ENCODE results near the gene FAM107A.
"Not testable (repeated sequence)": the region's sequence is repeated elsewhere in the genome, so short reads cannot be mapped to it uniquely, and the experiment has no call there.

Gene FAM107A

DNA sequence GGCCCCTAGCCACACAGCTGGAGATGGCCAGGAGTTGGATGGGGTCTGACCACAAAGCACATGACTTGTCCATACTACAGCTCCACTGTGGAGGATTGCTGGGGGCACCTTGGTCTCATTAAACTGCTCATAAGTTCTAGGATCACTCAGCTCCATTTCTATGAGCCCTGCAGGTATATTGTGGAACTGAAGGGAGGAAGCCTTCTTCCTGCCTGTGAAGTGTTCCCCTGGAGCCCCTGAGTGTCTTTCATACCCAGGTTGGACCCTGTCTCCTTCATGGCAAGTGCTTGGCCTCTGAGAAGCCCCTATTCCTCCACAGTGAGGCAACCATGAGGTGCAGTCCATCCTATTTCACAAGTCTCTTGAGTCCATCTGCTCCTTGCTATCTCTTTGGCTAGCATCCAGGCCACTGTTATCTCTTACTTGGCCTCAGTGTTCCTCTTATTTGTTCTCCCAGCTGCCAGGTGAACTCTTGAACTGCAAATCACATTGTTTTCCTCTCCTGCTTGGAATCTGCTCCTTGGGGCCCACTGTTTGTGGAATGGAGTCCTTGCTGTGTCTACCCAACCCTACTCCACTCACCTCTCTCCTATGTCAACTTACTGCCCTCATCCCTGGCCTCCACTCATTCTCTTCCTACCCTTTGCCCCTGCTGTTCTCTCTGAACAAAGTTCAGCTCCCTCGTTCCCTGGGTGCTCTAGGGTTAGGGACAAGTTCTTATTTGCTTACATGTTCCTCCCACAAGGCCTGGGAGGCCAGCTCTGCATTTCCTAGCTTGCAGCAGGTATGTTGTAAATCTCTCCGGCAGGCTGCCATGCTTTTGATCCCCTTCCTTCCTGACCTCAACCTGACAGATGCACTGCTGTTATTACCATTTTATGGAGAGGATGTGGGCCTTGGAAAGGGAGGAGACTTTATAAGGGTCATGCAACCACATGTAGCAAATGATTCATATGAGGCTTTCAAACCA, 41.4 kb downstream of the FAM107A start:
- no peak for DNase-seq (ENCODE audit: low spot score)

DNA sequence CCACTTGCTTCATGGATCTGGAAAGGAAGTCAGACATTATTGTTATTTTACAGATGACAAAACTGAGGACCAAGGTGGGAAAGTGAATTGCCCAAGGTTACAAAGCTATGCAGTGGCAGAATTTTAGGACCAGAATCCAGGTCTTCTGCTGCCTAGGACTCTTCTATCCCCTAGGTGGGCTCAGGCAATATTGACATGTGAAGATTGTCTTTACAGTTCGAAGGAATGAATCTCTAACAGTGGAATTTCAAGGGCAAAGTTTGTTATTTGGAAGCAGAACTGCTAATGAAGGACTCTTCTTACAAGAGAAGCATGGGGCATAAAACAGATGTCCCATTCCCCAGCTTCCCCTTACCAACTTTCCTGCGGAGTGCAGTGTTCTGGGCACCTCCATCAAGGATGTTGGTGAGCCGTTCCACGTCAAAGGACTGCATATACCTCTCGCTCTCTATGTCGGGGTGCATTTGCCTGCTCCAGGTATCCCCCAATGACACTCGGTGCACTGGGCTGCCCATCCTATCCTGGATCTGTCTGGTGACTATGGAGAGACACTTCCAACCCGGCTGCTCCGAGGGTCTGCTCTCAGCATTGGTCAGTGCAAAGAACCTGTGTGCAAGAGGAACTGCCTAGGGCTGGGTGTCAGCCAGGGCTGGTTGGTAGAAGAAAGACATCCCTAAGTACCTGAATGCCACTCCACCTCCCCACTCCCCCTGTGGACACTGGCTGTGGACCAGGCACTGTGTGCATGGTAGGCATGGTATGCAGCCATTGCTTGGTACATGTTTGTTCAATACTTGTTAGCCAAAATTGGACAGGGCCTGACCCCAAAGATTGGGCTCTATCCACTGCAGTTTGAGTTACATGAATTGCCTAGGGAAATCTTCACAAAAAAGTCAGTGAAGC, 42.3 kb downstream of the FAM107A start:
- DNase-seq (ENCODE audit: low spot score): no peak

DNA sequence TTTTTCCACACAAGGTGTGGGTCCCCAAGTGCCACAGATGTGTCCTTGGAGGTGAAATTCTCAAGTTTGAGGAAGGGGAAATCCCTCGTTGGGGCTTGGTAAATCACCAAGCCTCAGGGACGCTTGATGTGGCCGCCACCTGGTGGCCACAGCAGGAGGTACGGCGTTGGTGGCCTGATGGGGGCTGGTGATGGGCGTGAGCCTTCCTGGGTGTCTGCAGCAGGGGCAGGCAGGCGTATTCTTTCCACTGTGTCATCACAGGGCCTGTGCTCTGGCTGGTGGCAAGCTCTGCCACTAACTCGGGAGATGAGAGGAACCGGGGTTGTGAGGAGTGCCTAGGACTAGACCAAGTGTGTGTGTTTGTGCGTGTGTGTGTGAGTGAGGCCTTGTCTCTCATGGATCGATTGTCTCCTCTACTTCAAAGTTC, 44.4 kb downstream of the FAM107A start:
- peak; percentile 52 for DNase-seq (ENCODE audit: low spot score)

DNA sequence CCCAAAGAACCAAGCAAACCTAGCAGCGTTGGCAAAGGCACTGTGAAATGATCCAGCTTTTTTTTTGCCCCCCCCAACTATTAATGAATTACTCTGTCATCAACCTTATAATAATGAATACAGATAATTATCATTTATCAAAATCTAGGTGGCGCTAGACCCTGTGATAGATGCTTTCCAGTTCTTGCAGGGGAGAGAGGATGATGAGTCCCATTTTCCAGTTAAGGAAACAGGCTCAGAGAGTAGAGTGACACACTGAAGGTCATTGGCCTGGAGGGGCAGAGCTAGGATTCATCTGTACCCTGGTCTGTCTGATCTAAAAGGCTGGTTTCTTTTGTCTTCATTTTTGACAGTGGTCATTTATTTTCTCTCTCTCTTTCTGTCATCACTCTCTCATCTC, 45.2 kb downstream of the FAM107A start:
- no peak for DNase-seq (ENCODE audit: low spot score)

DNA sequence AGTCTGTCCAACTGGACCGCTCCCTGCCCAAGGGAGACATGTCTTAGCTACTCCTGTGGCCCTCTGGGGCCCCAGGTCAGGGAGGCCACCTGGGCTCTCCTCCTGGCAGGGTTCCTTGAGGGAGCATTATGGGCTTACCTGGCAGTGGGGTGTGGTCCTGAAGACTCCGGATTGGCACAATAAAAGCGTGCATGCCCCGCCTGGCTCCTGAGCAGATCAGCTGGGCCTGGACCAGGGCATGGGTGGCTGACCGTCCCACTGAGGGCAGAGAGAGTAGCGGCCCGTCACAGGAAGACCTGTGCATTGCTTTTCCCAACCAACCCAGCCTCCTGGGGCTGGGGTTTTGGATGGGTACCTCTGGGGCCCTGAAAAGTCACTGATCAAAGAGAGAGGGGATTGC, 45.6 kb downstream of the FAM107A start:
- DNase-seq (ENCODE audit: low spot score): no peak

DNA sequence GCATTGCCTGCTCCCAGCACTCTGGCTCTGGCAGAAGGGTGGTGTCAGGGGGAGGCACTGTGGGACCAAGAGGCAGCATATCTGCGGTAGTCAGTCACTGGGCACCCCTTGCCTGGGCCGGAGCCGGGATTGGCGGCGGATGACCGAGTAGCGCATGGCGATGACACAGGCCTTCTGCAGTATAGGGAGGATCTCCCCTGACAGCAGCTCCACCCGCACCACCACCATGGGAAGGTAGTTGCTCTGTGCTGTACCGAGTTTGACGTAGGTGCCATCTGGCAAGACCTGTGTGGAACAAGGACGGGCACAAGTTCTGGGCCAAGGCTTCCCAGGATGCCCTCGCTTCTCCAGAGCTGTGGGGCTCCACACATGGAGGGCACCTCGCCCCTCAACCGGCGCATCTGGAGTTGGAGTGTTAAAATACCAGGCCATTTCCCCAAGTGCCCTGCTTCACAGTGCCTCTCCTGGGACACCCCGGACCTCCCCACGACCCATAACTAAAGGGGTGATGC, 46.8 kb downstream of the FAM107A start:
- no peak for DNase-seq (ENCODE audit: low spot score)

DNA sequence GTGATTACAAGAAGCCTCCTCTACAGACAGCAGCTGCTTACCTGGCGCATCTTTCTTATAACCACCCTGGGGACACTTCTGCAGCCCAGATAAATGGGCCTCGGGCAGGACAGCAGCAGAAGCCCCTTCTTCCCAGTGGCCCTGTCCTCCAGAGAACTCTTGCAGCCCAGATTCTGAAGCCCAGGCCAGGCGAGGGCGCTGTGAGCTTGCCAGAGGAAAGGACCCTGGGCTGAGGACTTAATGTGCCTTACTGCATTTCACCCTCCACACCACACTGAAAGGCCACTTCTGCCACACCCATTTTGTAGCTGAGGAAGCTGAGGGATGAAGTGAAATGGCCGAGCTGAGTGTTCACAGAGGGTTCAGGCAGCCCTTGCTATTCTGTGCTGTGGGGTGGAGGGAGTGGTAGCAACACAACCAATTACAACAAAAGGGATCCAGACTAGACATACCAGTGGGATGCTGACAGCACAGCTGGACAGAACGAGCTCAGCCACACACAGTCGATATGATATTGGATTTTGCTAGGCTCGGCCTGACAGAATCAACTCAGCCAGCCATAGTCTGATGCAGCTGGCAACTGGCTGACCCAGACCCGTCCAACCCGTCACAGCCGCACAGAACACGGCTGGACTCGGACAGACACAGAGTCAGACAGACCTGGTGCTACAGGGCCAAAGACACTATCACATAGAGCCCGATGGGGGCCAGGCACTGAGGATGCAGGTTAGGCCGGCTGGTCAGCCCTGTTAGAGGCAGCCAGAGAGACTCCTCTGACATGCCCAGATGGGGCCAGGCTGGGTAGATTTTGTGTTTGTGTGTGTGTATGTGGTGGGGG, 47.5 kb downstream of the FAM107A start:
- no peak for DNase-seq (ENCODE audit: low spot score)

DNA sequence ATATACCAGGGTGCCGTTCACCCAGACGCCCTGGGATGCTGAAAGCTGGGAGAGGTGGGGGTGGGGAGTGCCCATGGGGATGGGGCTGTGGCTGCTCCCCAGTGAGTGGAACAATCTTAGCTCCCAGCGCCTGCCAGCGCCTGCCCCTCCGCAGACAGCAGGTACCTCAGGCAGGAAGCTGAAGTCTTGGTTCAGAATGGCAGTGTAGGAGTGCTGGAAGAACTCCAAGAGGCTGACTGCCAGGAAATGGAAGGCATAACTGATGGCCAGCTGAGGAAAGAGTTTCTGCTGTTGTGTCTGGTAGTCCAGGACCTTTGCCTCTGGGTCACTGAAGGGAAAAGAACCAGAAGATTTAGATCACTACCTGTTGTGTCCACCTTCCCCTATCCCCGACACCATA, 48.6 kb downstream of the FAM107A start:
- DNase-seq (ENCODE audit: low spot score): no peak

DNA sequence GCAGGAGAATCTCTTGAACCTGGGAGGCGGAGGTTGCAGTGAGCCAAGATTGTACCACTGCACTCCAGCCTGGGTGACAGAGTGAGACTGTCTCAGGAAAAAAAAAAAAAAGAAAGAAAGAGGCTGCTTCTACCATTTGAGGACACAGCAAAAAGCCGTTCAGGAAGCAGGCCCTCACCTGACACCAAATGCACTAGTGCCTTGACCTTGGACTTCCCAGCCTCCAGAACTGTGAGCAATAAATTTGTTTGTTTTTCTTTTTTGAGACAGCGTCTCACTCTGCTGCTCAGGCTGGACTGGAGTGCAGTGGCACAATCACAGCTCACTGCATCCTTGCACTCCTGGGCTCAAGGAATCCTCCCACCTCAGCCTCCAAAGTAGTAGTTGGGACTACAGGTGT, 49.8 kb downstream of the FAM107A start:
- DNase-seq (ENCODE audit: low spot score): not testable (repeated sequence)

DNA sequence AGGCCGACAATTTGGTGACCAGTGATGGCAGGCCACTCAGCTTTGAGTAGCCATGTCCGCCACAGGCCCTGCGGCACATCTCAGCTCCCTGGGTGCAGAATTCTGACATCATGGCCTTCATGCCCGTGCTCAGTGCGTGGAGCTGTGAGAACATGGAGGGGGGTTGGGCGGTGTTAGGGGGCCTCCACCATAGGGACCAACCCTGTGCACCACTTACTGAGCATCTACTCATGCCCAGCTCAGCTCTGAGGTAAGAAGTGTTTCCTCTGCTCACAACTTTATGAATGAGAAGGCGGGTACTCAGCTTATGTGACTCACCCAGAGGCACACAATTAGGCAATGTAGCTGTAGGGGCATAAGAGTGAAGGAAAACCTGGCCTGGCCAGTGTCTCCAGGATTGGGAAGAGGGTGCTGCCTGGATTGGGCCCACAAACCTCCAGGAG, 50.7 kb downstream of the FAM107A start:
- DNase-seq (ENCODE audit: low spot score): no peak

DNA sequence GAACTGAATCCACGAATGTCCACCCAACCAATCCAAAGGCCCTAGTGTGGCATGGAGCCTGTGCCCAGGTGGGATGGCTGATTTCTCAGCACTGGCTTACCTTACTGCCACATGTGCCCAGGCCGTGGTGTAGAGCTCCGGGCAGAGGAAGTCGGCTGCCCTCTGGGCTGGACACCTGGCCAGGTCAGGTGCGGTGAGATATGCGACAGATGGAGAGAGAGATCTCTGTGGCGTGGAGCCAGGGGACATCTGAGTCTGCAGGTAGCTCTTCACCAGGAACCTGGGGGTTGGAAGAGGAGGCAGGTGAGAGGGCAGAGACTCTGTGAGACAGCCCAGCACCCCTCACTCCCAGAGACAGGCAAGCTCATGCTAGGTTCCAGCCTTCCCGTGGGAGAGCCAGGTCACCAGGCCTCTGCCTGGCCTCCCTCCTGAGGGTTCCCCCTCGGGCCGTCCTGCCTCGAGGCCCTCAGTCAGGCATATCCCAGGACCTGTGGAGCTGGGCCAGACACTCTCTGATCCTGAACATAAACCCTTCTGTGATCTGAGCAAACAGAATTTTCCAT, 52.8 kb downstream of the FAM107A start:
- no peak for DNase-seq (ENCODE audit: low spot score)

DNA sequence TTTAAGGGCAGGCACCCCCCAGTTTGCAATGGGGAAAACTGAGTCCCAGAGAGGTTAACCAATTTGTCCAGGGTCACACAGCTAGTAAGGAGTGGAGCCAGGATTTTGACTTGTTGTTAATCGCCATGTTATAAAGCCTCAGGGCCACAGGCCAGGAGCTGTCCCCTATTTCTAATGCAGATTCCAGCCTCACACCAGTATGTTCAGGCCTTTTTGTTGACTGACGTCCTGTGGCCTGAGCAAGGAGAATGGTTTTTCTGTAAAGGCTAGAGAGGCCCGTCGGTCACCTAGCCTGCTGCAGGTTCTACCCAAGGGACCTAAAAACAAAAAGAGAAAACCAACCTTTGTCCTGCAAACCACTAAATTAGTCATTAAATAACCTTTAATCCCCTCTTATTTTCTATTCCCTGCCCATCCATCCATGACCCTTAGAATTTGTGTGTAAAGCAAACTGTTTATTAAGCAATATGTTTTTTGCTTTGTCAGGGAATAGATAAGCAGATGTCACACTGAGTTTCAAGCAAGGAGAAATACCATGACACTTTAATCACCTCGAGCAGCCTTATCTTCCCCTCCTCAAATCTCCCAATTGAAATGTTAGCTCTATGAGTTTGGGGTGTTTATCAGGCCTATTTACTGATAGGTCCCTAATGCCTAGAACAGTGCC, 54.3 kb downstream of the FAM107A start:
- no peak for DNase-seq (ENCODE audit: low spot score)

DNA sequence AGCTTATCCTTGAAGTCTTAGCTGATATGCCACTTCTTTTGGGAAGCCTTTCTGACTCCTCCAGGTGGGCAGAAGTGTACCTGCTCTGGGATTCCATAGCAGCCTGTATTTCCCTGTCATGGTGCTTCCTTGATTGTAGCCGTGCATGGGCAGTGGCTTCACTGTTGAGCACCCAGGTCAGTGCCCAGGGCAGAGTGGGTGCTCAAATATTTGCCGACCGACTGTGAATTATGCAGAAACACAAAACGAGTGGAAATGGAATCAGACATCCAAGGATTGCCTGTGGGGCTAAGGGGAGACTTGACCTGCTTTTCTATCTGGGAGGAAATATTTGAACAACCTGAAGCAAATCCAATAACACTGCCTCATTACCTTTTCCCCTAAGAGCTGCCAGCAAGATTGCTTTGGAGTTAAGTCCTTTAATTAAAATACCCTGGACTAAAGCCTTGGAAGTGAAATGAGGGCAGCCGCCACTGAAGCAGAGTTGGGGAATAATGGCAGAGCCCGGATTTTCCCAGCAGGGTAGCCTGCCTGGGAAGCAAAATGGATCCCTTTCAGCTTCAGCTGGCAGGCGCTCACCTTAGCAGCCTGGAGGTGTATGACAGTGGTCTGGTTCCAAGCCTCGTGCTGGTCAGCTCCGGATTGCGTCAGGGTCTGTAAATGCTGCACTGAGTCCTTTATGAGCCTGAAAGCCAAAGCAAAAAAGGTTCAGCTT, 55.1 kb downstream of the FAM107A start:
- no peak for DNase-seq (ENCODE audit: low spot score)

DNA sequence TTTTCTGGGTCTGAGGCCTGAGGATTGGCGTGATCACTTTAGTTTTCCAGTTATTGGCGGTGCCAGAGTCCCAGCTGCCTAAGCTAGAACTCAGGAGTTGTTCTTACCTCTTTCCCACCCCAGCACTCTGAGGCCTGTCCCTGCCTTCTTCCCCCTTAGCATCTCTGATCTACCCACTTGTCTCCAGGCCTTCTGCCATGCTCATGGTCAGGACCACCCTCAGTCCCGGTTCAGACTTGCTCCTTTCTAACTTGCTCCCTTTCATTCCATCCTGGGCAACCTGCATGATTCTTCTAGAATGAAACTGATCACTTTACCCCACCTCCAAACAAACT, 55.9 kb downstream of the FAM107A start:
- DNase-seq (ENCODE audit: low spot score): no peak

DNA sequence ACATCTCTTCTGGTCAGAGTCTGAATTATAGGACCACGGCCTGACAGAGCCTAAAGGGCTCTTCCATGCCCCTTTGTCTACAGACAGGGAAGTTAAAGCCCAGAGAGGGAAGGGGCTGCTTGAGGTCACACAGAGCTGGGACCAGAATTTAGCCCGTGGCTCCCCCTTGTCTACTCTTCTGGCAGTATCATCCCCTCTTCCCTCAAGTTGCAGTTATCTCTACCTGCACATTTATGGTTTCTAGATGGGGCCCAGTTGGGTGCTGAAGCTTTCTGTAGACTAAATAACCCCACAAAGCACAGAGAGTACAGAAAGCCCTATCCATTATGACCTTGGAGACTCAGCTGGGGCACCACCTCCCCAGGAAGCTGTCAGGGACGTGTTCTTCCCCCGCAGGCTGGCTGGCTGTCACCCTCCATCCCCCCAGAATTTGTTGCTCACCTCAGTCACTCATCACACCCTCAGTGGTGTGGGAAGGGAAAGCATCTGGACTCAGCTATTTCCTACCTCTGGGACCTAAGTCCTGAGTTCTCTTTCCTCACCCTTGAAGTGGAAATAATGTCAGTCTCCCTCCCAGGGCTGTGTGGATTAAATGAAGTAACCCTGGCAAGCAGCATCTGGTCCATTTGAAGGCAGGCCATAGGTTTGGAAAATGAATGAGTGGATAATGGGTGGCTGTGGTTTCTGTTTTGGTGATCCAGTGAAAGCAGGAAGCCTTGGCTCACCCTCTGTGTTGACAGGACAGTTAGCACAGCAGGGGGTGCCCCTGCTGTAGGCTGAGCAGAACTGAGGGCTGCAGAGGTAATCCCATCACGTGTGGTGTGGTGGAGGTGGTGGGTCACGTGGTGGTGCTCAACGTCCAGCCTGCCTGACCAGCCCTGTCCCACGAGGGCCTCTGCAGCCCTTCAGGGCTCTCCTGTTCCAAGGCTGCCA, 56.5 kb downstream of the FAM107A start:
- no peak for DNase-seq (ENCODE audit: low spot score)

DNA sequence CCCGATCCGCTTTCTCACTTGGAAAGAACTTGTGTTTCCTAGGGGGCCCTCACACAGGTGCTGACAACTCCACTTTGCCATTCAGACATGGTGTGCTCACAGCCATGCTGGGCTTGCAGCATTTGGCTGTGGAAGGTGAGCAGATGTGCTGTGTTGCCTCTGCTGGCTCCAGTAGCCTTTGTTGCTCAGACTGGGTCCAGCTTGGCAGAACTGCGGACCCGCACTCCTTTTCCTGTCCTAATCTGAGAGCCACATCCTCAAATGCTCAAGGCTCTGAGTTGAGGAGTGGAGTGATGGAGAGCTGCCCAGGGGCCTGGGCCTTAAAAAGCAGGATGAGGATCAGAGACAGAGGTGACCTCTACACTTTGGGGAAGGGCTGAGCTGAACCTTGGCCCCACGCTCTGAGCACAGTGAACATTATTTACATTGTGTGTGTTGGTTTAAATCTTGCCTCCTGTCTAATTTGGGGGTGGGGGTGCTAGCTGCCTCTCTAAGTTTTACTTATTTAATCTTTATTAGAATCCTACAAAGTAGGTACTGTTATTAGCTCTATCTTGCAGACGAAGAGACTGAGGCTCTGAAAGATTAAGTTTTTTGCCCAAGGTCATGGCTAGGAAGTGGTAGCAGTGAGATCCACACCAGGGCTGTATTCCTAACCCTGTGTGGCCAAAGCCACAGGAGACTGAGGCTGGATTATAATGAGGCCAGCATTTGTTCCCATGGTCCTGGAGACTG, 57.4 kb downstream of the FAM107A start:
- no peak for DNase-seq (ENCODE audit: low spot score)

DNA sequence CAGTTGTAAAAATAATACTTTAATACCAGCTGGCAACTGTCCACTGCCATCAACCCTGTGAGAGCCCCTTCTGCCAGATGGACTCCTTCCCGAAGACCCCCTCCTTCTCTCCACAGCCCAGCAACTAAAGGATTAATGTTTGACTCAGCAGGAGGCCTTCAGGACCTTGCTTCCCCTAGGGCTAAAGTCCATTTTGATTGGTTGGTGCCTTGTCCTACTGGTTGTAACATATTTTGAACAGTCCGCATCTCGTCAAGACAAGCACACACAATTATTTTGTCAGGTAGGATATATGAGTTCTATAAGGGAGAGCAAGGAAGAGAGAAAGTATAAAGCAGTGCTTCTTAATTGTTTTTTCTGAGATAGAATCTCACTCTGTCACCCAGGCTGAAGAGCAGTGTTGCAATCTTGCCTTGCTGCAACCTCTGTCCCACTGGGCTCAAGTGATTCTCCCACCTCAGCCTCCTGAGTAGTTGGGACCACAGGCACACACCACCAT, 58.9 kb downstream of the FAM107A start:
- DNase-seq (ENCODE audit: low spot score): no peak

DNA sequence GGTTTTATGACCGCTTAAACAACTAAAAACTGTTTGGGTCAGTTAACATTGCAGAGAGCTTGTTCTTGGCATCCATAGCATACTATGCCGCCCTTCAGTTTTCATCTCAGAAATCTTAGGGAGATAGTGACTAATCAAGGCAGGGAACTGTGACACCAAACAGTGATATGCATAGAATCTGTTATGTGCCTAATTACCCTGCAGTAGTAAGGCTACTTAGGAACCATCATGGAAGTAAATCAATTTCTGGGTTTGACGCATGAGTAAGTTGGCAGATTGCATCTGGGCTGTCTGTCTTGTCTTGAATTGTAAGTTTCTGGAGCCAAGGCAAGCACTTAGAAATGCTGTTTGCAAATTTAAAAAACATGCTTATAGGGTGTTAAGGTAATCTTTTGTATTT, 62.8 kb downstream of the FAM107A start:
- no peak for DNase-seq (ENCODE audit: low spot score)
